ENCODE data around the gene GORASP2. TPM values are rescaled to one million over a fixed set of nuclear protein-coding genes. Genes with fewer than 3 reads are reported as not detected.

GORASP2 gene
- polyA plus RNA-seq, 3 donors, result 34.5 to 51.2 (median 46.5) TPM

DNA sequence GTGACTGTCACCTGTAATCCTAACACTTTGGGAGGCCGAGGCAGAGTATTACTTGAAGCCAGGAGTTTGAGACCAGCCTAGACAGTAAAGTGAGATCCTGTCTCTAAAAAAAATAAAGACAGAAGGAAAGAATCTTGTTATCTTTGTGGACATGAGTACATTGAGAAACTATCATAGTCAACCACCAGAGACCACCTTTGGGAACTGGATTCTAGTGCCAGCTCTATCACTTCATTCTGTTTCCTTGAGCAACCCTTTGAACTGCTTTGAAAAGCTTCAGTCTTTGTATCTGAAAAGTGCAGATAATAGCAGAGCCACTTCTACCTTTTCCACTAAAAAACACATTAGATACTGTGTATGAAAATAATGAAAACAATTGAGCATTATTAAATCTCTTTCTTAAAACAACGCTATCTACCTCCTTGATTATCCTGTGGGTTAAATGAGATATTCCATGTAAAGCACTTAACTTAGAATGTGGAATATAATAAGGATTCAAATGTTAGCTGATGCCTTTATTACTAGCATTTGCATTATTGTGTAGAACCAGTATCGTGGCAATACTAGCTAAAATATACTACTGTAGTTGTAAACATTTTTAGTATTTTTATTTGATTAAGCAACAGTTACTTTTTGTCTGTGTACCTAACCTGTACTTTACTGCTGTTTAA, 8.8 kb downstream of the GORASP2 start:
- no peak overlapping the region for H3K4me3 Mint-ChIP-seq
- peaks cover 17 to 38% of the 10 kb centered on the region in 2 donors for H3K36me3 Mint-ChIP-seq
- Histone ChIP-seq H3K27me3 (ENCODE audit: control insufficient read depth in 2 of 2, insufficient read depth in 2 of 2, low read length in 2 of 2) (no peaks in the 10 kb centered on the region), H3K9ac (ENCODE audit: insufficient read depth, low read length, poor library complexity, severe bottlenecking) (no peak overlapping the region), H3K4me2 (replicated peaks; ENCODE audit: extremely low read depth, low read length, poor library complexity, severe bottlenecking) (no peak overlapping the region), H2AFZ (ENCODE audit: insufficient read depth, low read depth, low read length, poor library complexity, severe bottlenecking) (no peak overlapping the region), H3K4me3 (replicated peaks in 1 of 3; ENCODE audit: low read depth in 2 of 3, low read length in 3 of 3) (no peak overlapping the region), H3K36me3 (replicated peaks in 1 of 2; ENCODE audit: control insufficient read depth in 1 of 2, insufficient read depth in 2 of 2, low read length in 2 of 2) (peaks cover 2 to 16% of the 10 kb centered on the region in 2 donors), H3K79me2 (ENCODE audit: insufficient read depth, low read length) (peaks cover 100% of the 10 kb centered on the region), H3K9me3 (replicated peaks in 1 of 2; ENCODE audit: control insufficient read depth in 1 of 2, insufficient read depth in 1 of 2, low read length in 2 of 2) (no peaks in the 10 kb centered on the region), H3K4me1 (ENCODE audit: control insufficient read depth in 1 of 2, insufficient read depth in 2 of 2, low read length in 2 of 2) (no peaks in the 10 kb centered on the region), H4K20me1 (ENCODE audit: insufficient read depth, low read length) (peaks cover 99% of the 10 kb centered on the region), H3K27ac (ENCODE audit: low read depth in 1 of 2, low read length in 2 of 2) (no peak overlapping the region)
- TF ChIP-seq CTCF (IDR thresholded peaks at IDR 0.05), result no peak
- no peaks in the 10 kb centered on the region for H3K27me3 Mint-ChIP-seq (ENCODE audit: low read depth in 3 of 3)
- DNase-seq, result no peak
- intact Hi-C loops (cut with micrococcal nuclease), result no loop called here
- H3K4me1 Mint-ChIP-seq, result peaks cover 27% of the 10 kb centered on the region
- WGBS (ENCODE audit: insufficient coverage), result no CpG with 5 or more reads among the region's 3 CpGs
- no peaks in the 10 kb centered on the region for H3K9me3 Mint-ChIP-seq
- peak overlapping the region in 2 of 7 donors; percentile 6 to 33 for H3K27ac Mint-ChIP-seq

GRCh38 chr2:170940066-170940465, 11.0 kb downstream of the GORASP2 start:
- Mint-ChIP-seq H3K27ac (peak overlapping the region in 3 of 7 donors; percentile 10 to 73 (median 58)), H3K9me3 (no peaks in the 10 kb centered on the region), H3K27me3 (ENCODE audit: low read depth in 3 of 3) (no peaks in the 10 kb centered on the region), H3K4me3 (no peak overlapping the region), H3K4me1 (peaks cover 24% of the 10 kb centered on the region), H3K36me3 (peaks cover 15 to 28% of the 10 kb centered on the region in 2 donors)
- no peak for DNase-seq
- no peaks in the 10 kb centered on the region for H3K4me1 ChIP-seq (ENCODE audit: control insufficient read depth in 1 of 2, insufficient read depth in 2 of 2, low read length in 2 of 2)
- H4K20me1 ChIP-seq (ENCODE audit: insufficient read depth, low read length), result peaks cover 98% of the 10 kb centered on the region
- no peak overlapping the region for H3K4me3 ChIP-seq (replicated peaks in 1 of 3; ENCODE audit: low read depth in 2 of 3, low read length in 3 of 3)
- no peak overlapping the region for H3K4me2 ChIP-seq (replicated peaks; ENCODE audit: extremely low read depth, low read length, poor library complexity, severe bottlenecking)
- no peaks in the 10 kb centered on the region for H3K9me3 ChIP-seq (replicated peaks in 1 of 2; ENCODE audit: control insufficient read depth in 1 of 2, insufficient read depth in 1 of 2, low read length in 2 of 2)
- no peak overlapping the region for H3K27ac ChIP-seq (ENCODE audit: low read depth in 1 of 2, low read length in 2 of 2)
- H3K36me3 ChIP-seq (replicated peaks in 1 of 2; ENCODE audit: control insufficient read depth in 1 of 2, insufficient read depth in 2 of 2, low read length in 2 of 2), result peaks cover 2 to 16% of the 10 kb centered on the region in 2 donors
- intact Hi-C loops (cut with micrococcal nuclease), result no loop called here
- TF ChIP-seq CTCF (IDR thresholded peaks at IDR 0.05), result no peak
- no peaks in the 10 kb centered on the region for H3K27me3 ChIP-seq (ENCODE audit: control insufficient read depth in 2 of 2, insufficient read depth in 2 of 2, low read length in 2 of 2)
- peaks cover 100% of the 10 kb centered on the region for H3K79me2 ChIP-seq (ENCODE audit: insufficient read depth, low read length)
- H2AFZ ChIP-seq (ENCODE audit: insufficient read depth, low read depth, low read length, poor library complexity, severe bottlenecking), result no peak overlapping the region
- H3K9ac ChIP-seq (ENCODE audit: insufficient read depth, low read length, poor library complexity, severe bottlenecking), result no peak overlapping the region

Measured in CD14-positive monocyte (primary cell).